DMS79 treated with DMSO at 0.1 percent for 48 hours (cell line): ENCODE results near the gene NUDT3.
"Not testable (repeated sequence)": the region's sequence is repeated elsewhere in the genome, so short reads cannot be mapped to it uniquely, and the experiment has no call there.

Experiments used
- DNase-seq: peaks from one replicate; lab custom pipeline; 2025; lab: John Stamatoyannopoulos, UW

Gene NUDT3

DNA sequence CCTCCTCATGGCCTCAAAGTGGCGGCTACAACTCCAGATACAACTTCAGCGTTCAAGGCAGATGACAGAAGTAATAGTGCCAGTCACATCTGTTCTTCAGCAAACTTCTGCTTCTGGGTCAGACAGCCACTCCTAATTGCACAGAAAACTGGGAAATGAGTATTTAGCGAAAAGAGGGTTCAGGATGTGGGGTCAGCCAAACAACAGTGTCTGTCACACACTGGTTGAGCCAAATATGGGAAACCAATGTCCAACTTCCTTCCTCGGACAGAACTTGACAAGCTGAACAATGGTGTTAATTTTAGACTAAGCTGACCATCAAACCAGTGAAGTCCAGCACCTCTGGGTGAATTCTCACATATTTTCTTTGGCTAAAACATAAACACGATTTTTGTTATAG lies 22.1 kb downstream of the NUDT3 start:
- DNase-seq: no peak

DNA sequence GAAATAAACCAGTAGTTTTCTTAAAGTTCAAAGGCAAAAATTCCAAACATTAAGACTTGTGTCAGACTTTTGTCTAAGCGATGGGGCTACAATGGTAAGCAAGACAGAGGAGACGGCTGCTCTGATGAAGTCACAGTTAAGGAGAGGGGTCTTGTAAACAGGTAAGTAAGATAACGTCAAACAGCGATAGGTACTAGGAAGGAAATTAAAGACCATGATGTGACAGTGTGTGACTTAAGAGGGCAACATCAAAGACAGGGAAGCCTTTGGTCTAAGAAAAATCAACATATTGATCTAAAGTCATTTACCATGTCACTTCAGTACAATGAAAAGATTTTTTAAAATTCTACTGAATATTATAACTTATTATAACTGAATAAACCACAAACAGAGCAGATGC lies 23.1 kb downstream of the NUDT3 start:
- DNase-seq: no peak

DNA sequence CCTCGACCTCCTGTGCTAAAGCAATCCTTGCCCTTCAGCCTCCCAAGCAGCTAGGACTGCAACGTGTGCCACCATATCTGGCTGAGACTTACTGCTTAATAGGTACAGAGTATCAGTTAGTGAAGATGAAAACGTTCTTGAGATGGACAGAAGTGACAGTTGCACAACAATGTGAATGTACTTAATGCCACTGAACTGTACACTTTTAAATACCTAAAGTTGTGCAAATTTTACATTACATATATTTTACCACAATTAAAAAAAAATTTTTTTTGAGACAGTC lies 25.9 kb downstream of the NUDT3 start:
- no peak for DNase-seq

DNA sequence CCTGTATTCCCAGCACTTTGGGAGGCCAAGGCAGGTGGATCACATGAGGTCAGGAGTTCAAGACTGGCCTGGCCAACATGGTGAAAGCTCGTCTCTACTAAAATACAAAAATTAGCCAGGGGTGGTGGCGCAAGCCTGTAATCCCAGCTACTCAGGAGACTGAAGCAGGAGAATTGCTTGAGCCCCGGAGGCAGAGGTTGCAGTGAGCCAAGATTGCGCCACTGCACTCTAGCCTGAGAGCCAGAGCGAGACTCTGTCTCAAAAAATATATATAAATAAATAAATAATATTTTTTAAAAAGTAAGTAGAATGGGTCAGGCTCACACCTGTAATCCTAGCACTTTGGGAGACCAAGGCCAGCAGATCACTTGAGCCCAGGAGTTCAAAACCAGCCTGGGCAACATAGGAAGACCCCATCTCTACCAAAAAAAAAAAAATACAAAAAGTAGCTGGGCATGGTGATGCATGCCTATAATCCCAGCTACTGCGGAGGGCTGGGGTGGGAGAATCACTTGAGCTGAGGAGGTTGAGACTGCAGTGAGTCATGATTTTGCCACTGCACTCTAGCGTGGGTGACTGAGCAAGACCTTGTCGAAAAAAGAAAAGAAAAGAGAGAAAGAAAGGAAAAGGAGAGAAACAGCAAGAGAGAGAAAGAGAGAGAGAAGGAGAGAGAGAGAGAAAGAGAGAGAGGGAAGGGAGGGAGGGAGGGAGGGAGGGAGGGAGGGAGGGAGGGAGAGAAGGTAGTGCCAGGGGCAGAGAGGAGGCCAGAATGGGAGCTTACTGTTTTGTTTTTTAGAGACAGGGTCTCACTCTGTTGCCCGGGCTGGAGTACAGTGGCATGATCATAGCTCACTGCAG lies 26.5 kb downstream of the NUDT3 start:
- not testable (repeated sequence) for DNase-seq

DNA sequence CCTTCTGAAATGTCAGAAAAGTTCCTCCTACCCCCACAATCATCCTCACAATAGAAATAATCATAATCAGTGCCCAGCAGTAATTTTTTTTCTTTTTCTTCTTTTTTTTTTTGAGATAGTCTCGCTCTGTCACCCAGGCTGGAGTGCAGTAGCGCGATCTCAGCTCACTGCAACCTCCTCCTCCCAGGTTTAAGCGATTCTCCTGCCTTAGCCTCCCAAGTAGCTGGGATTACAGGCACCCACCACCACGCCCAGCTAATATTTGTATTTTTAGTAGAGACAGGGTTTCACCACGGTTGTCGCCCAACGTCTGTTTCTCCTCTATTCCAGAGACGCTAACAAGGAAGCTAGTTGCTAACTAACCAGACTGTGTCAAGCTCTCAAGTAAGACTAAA lies 28.8 kb downstream of the NUDT3 start:
- not testable (repeated sequence) for DNase-seq

DNA sequence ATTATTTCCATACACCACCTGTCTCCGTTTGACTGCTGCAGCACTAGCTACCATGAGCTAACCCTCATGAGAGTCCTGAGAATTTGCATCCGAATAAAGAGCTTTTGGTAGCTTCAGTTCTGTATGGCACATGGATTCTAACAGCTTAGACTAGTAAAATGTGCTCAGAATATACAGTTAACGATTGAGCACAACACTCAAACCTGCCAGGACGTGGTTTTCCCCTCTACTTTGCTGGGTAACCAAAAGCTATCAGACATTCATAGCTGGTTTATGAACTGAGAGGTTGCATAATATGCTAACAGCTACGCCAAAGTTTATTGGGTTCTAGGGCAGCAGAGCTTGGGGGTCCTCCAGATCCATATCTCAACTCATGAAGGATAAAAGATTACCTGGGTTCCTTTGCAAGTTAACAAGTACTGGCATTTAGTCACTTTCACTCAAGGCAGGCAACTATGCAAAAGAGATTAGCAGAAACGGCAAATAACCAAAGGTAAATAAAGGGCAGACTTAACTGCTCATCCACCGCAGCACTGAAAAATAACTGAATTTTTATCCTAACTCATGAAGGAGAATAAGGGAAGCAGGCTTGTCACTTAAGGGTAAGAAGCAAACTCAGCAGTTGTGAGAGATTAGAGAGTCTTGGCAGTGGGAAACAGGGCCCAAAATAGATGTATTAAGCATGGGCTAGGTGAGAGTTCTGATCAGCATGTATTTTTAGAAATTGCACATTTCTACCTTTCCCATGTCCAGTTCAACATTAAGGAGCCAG lies 29.4 kb downstream of the NUDT3 start:
- DNase-seq: no peak

DNA sequence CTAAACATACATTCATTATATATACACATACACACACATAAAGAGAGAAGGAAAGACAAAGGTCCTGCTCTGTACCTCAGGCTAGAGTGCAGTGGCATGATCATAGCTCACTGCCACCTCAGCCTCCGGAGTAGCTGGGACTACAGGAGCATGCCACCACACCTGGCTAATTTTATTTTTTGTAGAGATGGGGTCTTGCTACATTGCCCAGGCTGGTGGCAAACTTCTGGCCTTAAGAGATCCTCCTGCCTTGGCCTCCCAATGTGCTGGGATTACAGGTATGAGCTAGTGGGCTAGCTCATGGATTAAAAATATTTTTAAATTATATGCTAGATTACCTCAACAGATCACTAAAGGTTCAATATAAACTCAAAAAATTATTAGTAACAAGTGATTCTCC lies 30.3 kb downstream of the NUDT3 start:
- DNase-seq: no peak

DNA sequence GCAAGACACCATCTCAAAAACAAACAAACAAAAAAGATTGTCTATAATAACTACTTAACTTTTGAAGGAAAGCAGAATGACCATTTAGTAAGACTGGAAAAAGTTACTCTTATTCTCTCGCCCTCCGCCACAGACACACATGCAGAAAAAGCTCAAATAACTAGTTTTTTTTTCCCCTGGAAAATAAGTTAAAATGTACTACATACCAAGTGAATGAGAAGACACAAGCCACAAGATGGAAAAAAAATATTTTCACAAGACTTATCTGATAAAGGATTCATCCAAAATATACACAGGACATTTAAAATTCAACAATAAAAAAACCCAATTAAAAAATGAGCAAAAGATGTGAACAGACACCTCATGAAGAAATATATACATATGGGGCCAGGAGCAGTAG lies 31.9 kb downstream of the NUDT3 start:
- no peak for DNase-seq

DNA sequence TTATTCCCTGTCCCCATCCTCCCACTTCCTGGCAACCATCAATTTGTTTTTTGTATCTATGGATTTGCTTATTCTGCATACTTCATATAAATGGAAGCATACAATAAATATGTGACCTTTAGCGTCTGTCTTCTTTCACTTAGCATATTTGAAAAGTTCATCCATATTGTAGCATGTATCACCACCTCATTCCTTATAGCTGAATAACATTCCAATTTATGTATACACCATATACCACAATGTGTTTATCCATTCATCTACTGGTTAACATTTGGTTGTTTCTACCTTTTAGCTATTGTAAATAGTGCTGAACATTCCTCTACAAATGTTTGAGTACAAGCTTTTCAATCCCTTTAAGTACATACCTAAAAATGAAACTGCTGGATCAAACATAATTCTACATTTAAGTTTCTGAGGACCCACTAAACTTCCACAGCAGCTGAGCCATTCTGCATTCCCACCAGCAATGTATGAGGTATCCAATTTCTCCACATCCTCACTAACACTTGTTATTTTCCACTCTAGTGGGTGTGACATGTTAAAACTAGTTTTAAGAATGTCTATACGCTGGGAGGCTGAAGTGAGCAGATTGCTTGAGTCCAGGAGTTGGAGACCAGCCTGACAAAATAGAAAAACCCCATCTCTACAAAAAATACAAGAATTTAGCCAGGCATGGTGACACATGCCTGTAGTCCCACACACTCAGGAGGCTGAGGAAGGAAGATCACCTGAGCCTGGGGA lies 32.9 kb downstream of the NUDT3 start:
- peak; percentile 53 for DNase-seq

DNA sequence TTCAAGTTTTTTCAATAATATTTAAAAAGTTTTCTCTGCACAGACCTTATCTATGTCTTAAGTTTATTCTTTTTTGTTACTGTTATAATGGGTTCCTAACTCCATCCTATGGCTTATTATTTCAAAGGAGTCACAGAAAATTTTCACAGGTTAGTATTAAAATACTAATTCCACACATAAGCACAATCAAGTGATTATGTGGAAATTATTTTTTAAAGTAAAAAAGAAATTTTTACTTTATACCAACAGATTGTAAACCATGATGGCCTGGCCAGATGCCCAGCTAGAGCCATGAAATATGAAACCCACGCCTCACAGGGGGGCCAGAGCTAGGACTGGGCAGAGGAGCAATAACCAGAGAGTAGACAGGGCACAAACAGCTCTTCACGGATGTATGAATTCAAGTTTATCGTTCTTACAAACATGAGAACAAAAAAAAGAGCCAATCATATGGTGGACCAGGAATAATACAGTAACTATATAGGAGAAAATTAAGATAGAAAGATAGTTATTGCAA lies 34.0 kb downstream of the NUDT3 start:
- DNase-seq: peak; percentile 68

DNA sequence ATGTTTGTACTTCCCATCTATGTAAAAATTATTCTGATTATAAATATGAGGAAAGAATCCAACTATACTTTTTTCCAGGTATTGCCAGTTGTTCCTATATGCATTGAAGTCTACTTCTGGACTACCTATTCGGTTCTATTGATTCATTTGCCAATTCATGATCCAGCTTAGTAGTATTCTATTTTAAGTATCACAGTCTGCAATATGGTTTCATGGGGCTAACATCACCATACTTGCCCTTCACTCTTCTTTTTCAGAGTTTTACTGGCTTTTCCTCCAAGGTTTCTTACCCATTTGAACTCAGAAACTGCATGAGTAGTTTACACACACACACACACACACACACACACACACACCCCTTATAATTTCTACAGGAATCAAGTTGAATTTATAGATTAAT lies 34.5 kb downstream of the NUDT3 start:
- no peak for DNase-seq

DNA sequence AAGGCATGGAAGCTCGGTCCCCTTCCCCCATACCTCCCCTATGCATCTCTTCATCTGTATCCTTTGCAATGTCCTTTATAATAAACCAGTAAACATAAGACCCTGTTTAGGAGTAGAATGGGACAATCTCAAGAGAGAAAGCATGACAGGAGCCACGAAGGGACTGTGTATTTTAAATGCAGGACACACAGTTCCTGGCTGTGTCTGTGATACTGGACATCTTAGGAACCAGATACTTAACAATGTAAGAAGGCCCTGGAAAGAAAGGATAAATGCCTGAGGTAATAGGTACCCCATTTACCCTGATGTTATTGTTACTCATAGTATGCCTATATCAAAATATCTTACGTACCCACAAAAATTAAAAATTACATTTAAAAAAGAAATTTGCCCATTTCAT lies 36.6 kb downstream of the NUDT3 start:
- DNase-seq: no peak

DNA sequence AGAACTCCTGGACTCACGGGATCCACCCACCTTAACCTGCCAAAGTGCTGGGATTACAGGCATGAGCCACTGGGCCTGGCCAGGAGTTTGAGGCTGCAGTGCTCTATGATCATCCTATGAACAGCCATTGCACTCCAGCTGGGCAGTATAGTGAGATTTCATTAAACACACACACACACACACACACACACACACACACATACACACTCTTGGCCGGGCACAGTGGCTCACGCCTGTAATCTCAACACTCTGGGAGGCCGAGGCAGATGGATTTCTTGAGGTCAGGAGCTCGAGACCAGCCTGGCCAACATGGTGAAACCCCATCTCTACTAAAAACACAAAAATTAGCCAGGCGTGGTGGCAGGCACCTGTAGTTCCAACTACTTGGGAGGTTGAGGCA lies 38.2 kb downstream of the NUDT3 start:
- not testable (repeated sequence) for DNase-seq

DNA sequence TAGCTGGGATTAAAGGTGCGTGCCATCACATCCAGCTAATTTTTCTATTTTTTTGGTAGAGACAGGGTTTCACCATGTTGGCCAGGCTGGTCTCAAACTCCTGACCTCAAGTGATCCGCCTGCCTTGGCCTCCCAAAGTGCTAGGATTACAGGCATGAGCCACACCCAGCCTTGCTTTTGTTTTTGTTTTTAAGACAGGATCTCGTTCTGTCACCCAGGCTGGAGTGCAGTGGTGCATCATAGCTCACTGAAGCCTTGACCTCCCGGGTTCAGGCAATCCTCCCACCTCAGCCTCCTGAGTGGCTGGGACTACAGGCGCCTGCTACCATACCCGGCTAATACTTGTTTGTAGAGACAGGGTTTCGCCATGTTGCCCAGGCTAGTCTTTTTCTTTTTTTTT lies 38.9 kb downstream of the NUDT3 start:
- not testable (repeated sequence) for DNase-seq

DNA sequence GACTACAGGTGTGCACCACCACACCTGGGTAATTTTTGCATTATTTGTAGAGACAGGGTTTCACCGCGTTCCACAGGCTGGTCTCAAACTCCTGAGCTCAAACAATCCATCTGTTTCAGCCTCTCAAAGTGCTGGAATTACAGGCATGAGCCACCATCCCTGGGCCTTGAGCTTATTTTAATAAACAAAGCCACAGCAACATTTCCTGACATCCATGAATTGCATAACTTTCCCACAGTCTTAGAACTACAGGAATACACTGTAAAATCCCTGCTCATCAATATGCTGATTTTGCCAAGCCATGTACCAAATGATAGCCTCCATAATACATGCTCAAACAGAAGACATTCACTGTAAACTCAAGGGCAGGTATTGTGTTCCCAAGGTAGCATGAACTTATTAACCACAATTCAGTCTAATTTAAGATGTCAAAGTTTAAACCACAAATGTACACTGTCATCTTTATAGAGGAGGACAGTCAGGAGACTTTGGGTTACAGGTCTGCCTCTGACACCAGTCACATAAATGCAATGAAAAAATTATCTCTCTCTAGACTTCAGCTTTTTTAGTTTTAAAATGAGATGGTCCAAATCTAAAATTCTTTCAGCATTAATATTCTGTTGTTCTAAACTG lies 40.0 kb downstream of the NUDT3 start:
- DNase-seq: no peak

DNA sequence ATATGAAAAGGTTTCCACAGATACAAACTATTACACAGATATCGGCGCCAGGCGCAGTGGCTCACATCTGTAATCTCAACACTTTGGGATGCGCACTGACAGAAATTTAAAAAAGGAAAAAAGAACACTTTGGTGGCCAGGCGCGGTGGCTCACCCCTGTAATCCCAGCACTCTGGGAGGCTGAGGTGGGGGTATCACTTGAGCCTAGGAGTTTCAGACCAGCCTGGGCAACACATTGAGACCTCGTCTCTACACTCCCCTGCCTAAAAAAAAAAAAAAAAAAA lies 41.6 kb downstream of the NUDT3 start:
- no peak for DNase-seq

DNA sequence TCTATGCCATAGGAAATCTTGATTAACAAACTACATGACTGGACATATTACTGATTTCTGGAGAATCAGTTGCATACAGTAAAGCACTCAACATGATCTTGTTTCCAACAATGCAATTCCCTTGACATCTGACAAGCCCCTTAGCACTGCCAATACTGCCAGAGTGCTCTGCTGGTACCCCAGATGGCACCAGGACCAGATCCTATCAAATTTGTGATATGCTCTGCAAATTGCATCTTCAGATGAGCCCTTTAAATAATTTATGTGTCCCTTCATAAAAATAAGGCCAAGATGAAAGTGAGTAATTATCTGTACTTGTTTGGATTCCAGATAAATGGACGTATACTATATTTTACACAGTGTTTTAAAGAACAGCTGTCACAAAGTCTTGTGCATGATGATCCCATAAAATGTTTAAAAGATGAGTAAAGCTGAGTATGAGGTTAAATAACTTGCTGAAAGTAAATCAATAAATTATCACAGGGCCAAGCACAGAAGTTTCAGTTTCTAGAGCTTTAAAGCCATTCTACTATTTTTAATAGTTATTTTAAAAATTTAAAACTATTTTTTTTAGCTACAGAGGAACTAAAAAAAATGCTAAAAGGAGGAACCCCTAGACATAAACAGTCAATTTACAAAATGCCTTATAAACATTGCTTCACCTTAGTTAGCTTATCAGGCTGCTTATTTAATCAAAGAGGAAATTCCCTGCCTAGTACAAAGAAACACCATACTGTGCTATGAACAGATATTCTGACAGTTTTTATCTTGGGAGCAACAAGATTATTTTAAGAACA lies 42.1 kb downstream of the NUDT3 start:
- DNase-seq: no peak

DNA sequence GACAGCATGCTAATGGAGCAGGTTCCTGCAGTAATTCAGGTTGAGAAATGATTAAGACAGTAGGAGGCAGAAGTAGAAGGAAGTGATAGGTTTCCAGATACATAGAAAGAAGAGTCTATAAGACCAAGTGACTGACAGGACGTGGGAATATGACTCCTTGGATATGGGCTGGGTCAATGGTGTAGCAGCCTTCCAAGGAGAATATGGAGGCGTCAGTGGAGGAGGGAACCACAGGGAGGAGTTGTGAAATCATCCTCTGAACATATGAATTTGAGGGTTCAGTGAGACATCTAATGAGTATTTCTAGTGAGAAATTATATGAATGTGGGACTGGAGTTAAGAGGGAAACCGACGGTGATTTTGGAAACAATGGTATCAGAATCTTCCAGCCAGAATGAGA lies 43.3 kb downstream of the NUDT3 start:
- DNase-seq: no peak

DNA sequence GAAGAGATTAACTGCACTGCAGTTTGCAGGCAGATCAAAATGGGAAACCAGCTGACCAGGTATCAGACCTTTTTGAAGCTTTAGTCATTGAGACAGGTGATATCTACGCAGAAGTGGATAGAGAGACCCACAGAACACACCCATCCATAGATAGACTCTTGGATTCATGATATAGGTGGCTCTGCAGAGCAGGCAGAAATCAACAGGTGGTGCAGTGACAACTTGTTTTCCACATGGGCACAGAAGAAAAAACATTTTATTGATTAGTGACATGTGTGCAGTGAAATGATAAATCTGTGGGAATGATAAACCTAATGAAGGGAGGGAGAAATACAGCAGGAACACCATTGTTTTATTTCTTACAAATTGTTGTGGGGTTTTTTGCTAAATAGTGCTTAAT lies 45.2 kb downstream of the NUDT3 start:
- no peak for DNase-seq

DNA sequence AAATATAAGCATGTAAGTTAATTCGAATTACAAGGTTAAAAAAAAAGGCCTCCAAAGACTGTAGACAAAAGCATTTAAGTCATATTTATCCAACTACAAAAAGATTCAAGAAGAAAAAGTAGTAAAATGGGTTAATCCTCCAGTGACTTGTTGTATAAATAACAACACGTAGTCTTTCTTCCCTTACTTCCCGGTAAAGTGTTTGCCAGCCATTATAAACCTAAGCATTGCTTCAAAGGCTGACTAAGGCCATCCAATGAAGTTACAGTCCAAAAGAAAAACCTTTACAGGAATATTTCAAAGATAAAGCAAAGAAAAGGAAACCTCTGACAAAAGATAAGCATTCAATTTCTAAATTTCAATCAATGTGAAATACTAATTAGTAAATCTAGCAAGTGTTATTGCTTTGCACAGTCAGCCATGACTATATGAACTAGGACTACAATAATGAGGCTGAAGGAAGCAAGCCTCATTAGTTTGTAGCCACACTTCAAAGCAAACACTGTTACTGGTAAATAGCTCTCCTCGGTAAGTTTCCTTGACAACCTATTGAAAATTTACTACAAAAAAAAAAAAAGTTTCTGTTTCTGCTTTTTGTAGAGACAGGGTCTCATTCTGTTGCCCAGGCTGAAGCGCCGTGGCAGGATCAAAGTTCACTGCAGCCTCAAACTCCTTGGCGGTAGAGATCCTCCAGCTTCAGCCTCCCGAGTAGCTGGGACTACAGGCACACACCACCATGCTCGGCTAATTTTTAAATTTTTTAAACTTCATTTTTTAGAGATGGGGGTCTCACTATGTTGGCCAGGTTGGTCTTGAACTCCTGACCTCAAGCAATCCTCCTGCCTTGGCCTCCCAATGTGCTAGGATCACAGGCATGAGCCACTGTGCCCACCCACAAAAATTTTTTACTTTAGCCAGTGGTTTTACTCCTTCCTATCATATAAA lies 46.0 kb downstream of the NUDT3 start:
- no peak for DNase-seq

DNA sequence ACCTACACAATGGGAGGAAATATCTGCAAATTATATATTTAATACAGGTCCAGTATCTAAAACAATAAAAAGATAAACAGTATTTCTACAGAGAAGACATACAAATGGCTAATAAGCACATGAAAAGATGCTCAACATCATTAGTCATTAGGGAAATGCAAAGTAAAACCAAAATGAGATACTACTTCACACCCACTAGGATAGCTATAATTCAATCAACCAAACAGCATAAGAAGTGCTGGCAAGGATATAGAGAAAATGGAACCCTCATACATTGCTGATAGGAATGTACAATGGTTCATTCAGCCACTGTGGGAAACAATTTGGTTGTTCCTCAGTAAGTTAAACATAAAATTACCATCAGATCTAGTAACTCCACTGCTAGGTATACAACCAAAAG lies 48.7 kb downstream of the NUDT3 start:
- no peak for DNase-seq
